Endodermal cell (in vitro differentiated cells): ENCODE results near the gene TTLL1. TPM values are rescaled to one million over a fixed set of nuclear protein-coding genes. Genes with fewer than 3 reads are reported as not detected.

Experiments
- DNase-seq: peaks from one replicate; pipeline ENCODE4 v3.0.0-alpha.2; 2017
- H3K27ac ChIP-seq: 2 replicates; pipeline ENCODE4 v1.5.1; 2013; ENCODE audit warnings: mild to moderate bottlenecking, low read depth, low read length, moderate library complexity
- H3K27me3 ChIP-seq: 2 replicates; pipeline ENCODE4 v1.6.1; 2013; ENCODE audit warnings: mild to moderate bottlenecking, low read length, moderate library complexity; ENCODE audit not compliant: insufficient read depth, control insufficient read depth, poor library complexity, severe bottlenecking
- H3K36me3 ChIP-seq: 2 replicates; pipeline ENCODE4 v1.7.0; 2013; ENCODE audit warnings: mild to moderate bottlenecking, low read length, moderate library complexity; ENCODE audit not compliant: control insufficient read depth, insufficient read depth
- H3K4me1 ChIP-seq: one replicate; pipeline ENCODE4 v1.7.0; 2013; ENCODE audit warnings: low read length; ENCODE audit not compliant: control insufficient read depth, insufficient read depth
- H3K4me3 ChIP-seq: 2 replicates; pipeline ENCODE4 v1.5.1; 2013; ENCODE audit warnings: mild to moderate bottlenecking, low read length, moderate library complexity
- H3K9ac ChIP-seq: 2 replicates; pipeline ENCODE4 v1.6.1; 2013; ENCODE audit warnings: mild to moderate bottlenecking, low read length, moderate library complexity; ENCODE audit not compliant: poor library complexity, severe bottlenecking; ENCODE audit errors: extremely low read depth
- H3K9me3 ChIP-seq: 2 replicates; pipeline ENCODE4 v1.6.1; 2013; ENCODE audit warnings: mild to moderate bottlenecking, low read length, moderate library complexity; ENCODE audit not compliant: control insufficient read depth
- H3K27ac Mint-ChIP-seq: 2 replicates; pipeline ENCODE4 v1.8.0; 2020; ENCODE audit warnings: mixed read lengths
- H3K27me3 Mint-ChIP-seq: 2 replicates; pipeline ENCODE4 v1.8.0; 2021; ENCODE audit warnings: mild to moderate bottlenecking, mixed read lengths; ENCODE audit not compliant: insufficient read depth
- H3K36me3 Mint-ChIP-seq: 2 replicates; pipeline ENCODE4 v1.8.0; 2020; ENCODE audit warnings: low read depth, mixed read lengths
- H3K4me1 Mint-ChIP-seq: 2 replicates; pipeline ENCODE4 v1.8.0; 2020; ENCODE audit warnings: mixed read lengths
- H3K4me3 Mint-ChIP-seq: 2 replicates; pipeline ENCODE4 v1.8.0; 2020; ENCODE audit warnings: mild to moderate bottlenecking, moderate library complexity, mixed read lengths
- H3K9me3 Mint-ChIP-seq: 2 replicates; pipeline ENCODE4 v1.8.0; 2020; ENCODE audit warnings: mild to moderate bottlenecking, mixed read lengths
- CTCF ChIP-seq: fragments of 200-600 bp; sonication (generic); conservative IDR thresholded peaks from 2 replicates; pipeline ENCODE4 v1.5.0; 2021; ENCODE audit warnings: antibody characterized with exemption, mild to moderate bottlenecking
- WGBS, 2 experiments: methylation state at CpG; one replicate each; pipeline versions ENCODE4 v1.1.5 to v1.1.7; 2013; ENCODE audit warnings: missing lambda C conversion rate in 2 of 2, mixed read lengths in 1 of 2; ENCODE audit not compliant: insufficient coverage in 1 of 2, insufficient read length in 1 of 2; 5-methylcytosine and 5-hydroxymethylcytosine counted together
- total RNA-seq, 2 donors: library from RNA; stranded (reverse); fragmentation: NEBNext Ultra II Directional in 1 of 2; extraction: Animal tissue kit (Norgen Biotek cat#: 25700) in 1 of 2; gene quantifications; 2 replicates in 1 of 2; 3 replicates in 1 of 2; pipeline ENCODE4 v1.2.1, GENCODE V29; 2021

TTLL1 gene
- total RNA-seq, 2 donors from 2014 or later, result 6.9 to 10.4 TPM

- WGBS, 2 experiments, result 82 to 90% methylated on average over 4 to 5 of the region's 5 CpGs
- Histone ChIP-seq H3K4me3 (no peak overlapping the region), H3K9ac (no peak overlapping the region), H3K27ac (no peak overlapping the region), H3K36me3 (no peaks in the 10 kb centered on the region), H3K4me1 (peaks cover 2% of the 10 kb centered on the region), H3K27me3 (peaks cover 27% of the 10 kb centered on the region), H3K9me3 (no peaks in the 10 kb centered on the region)
- Mint-ChIP-seq H3K4me1 (peaks cover 18% of the 10 kb centered on the region), H3K9me3 (no peaks in the 10 kb centered on the region), H3K4me3 (no peak overlapping the region), H3K27ac (no peak overlapping the region), H3K27me3 (peaks cover 22% of the 10 kb centered on the region), H3K36me3 (peaks cover 7% of the 10 kb centered on the region)
- DNase-seq, result no peak
- no peak for TF ChIP-seq CTCF
These were observed 25.8 kb upstream of the TTLL1 start for GRCh38 chr22:43114958-43115357.

GRCh38 chr22:43113526-43114251, 24.5 kb upstream of the TTLL1 start:
- H3K9me3 ChIP-seq, result no peaks in the 10 kb centered on the region
- H3K9ac ChIP-seq, result no peak overlapping the region
- Mint-ChIP-seq H3K4me1 (peaks cover 21% of the 10 kb centered on the region), H3K4me3 (no peak overlapping the region), H3K36me3 (peaks cover 7% of the 10 kb centered on the region), H3K27me3 (peaks cover 29% of the 10 kb centered on the region), H3K27ac (no peak overlapping the region), H3K9me3 (no peaks in the 10 kb centered on the region)
- 85 to 93% methylated on average over 6 to 13 of the region's 13 CpGs for WGBS, 2 experiments
- H3K36me3 ChIP-seq, result no peaks in the 10 kb centered on the region
- peaks cover 2% of the 10 kb centered on the region for H3K4me1 ChIP-seq
- no peak for TF ChIP-seq CTCF
- no peak overlapping the region for H3K27ac ChIP-seq
- H3K4me3 ChIP-seq, result no peak overlapping the region
- no peak for DNase-seq
- peaks cover 33% of the 10 kb centered on the region for H3K27me3 ChIP-seq

- Histone ChIP-seq H3K9me3 (no peaks in the 10 kb centered on the region), H3K4me3 (peak overlapping the region; percentile 78), H3K36me3 (no peaks in the 10 kb centered on the region), H3K4me1 (peaks cover 2% of the 10 kb centered on the region), H3K27ac (no peak overlapping the region), H3K9ac (no peak overlapping the region), H3K27me3 (peaks cover 33% of the 10 kb centered on the region)
- no peak for TF ChIP-seq CTCF
- Mint-ChIP-seq H3K27ac (no peak overlapping the region), H3K36me3 (peaks cover 3% of the 10 kb centered on the region), H3K27me3 (peaks cover 31% of the 10 kb centered on the region), H3K4me1 (peaks cover 18% of the 10 kb centered on the region), H3K9me3 (no peaks in the 10 kb centered on the region), H3K4me3 (peak overlapping the region; percentile 60)
- 4 to 8% methylated on average over 24 to 86 of the region's 86 CpGs for WGBS, 2 experiments
- DNase-seq, result peak; percentile 68
These were observed 21.9 kb upstream of the TTLL1 start for GRCh38 chr22:43110927-43111623.
